Measurements from ENCODE around the gene NOP53.
"Not testable (repeated sequence)": the region's sequence is repeated elsewhere in the genome, so short reads cannot be mapped to it uniquely, and the experiment has no call there.

The NOP53 gene

GRCh38 chr19:47718415-47719046 is 26.8 kb upstream of the NOP53 start:
- not testable (repeated sequence) for DNase-seq (ENCODE audit: low spot score); FAIRE-seq

GRCh38 chr19:47719047-47719859 is 26.1 kb upstream of the NOP53 start:
- FAIRE-seq (no peak), DNase-seq (ENCODE audit: low spot score) (peak; percentile 52)

GRCh38 chr19:47720669-47721422 is 24.5 kb upstream of the NOP53 start:
- DNase-seq (ENCODE audit: low spot score) (no peak), FAIRE-seq (no peak)

GRCh38 chr19:47723581-47723940 is 21.8 kb upstream of the NOP53 start:
- DNase-seq (ENCODE audit: low spot score) (peak; percentile 41), FAIRE-seq (no peak)

GRCh38 chr19:47725759-47726401 is 19.5 kb upstream of the NOP53 start:
- FAIRE-seq (no peak), DNase-seq (ENCODE audit: low spot score) (no peak)

- FAIRE-seq (no peak), DNase-seq (ENCODE audit: low spot score) (peak; percentile 21)
Observed at GRCh38 chr19:47726467-47726866, 18.9 kb upstream of the NOP53 start.

GRCh38 chr19:47728295-47728694 is 17.1 kb upstream of the NOP53 start:
- not testable (repeated sequence) for FAIRE-seq; DNase-seq (ENCODE audit: low spot score)

GRCh38 chr19:47729468-47729798 is 15.9 kb upstream of the NOP53 start:
- DNase-seq (ENCODE audit: low spot score) (peak; percentile 55), FAIRE-seq (no peak)

- FAIRE-seq (no peak), DNase-seq (ENCODE audit: low spot score) (no peak)
Observed at GRCh38 chr19:47729799-47730520, 15.4 kb upstream of the NOP53 start.

- FAIRE-seq (no peak), DNase-seq (ENCODE audit: low spot score) (no peak)
Observed at GRCh38 chr19:47730521-47730889, 14.8 kb upstream of the NOP53 start.

- FAIRE-seq (no peak), DNase-seq (ENCODE audit: low spot score) (no peak)
Observed at GRCh38 chr19:47730910-47731309, 14.4 kb upstream of the NOP53 start.

- DNase-seq (ENCODE audit: low spot score) (no peak), FAIRE-seq (no peak)
Observed at GRCh38 chr19:47735131-47735530, 10.2 kb upstream of the NOP53 start.

- no peak for FAIRE-seq
- no peak for DNase-seq (ENCODE audit: low spot score)
Observed at GRCh38 chr19:47740866-47741519, 4.4 kb upstream of the NOP53 start.

GRCh38 chr19:47741544-47742140 is 3.7 kb upstream of the NOP53 start:
- DNase-seq (ENCODE audit: low spot score) = no peak
- FAIRE-seq = no peak

GRCh38 chr19:47742634-47743033 is 2.7 kb upstream of the NOP53 start:
- DNase-seq (ENCODE audit: low spot score) (no peak), FAIRE-seq (no peak)

- not testable (repeated sequence) for FAIRE-seq; DNase-seq (ENCODE audit: low spot score)
Observed at GRCh38 chr19:47746129-47746528, 783 bp downstream of the NOP53 start.

- DNase-seq (ENCODE audit: low spot score) = no peak
- no peak for FAIRE-seq
Observed at GRCh38 chr19:47749326-47749725, 4.0 kb downstream of the NOP53 start.

- no peak for DNase-seq (ENCODE audit: low spot score)
- FAIRE-seq = no peak
Observed at GRCh38 chr19:47750752-47751151, 5.4 kb downstream of the NOP53 start.

GRCh38 chr19:47752440-47753211 is 7.3 kb downstream of the NOP53 start:
- FAIRE-seq = no peak
- DNase-seq (ENCODE audit: low spot score) = no peak

Measured in RCC 7860 (cell line).